Measurements from ENCODE around the gene PTPRC.

Gene PTPRC

GRCh38 chr1:198700396-198700795 lies 61.6 kb downstream of the PTPRC start:
- no peak for DNase-seq (ENCODE audit: low read depth in 2 of 2)

- no peak for DNase-seq (ENCODE audit: low read depth in 2 of 2)
Observed at GRCh38 chr1:198701250-198701649, 62.4 kb downstream of the PTPRC start.

- DNase-seq (ENCODE audit: low read depth in 2 of 2): no peak
Observed at GRCh38 chr1:198701766-198702539, 63.1 kb downstream of the PTPRC start.

GRCh38 chr1:198708761-198709525 lies 70.1 kb downstream of the PTPRC start:
- DNase-seq (ENCODE audit: low read depth in 2 of 2): no peak

- no peak for DNase-seq (ENCODE audit: low read depth in 2 of 2)
Observed at GRCh38 chr1:198711837-198712236, 73.0 kb downstream of the PTPRC start.

- DNase-seq (ENCODE audit: low read depth in 2 of 2): no peak
Observed at GRCh38 chr1:198713081-198713480, 74.2 kb downstream of the PTPRC start.

GRCh38 chr1:198714271-198714670 lies 75.4 kb downstream of the PTPRC start:
- no peak for DNase-seq (ENCODE audit: low read depth in 2 of 2)

GRCh38 chr1:198716051-198716450 lies 77.2 kb downstream of the PTPRC start:
- DNase-seq (ENCODE audit: low read depth in 2 of 2): no peak

GRCh38 chr1:198717510-198717909 lies 78.7 kb downstream of the PTPRC start:
- DNase-seq (ENCODE audit: low read depth in 2 of 2): no peak

- DNase-seq (ENCODE audit: low read depth in 2 of 2): no peak
Observed at GRCh38 chr1:198723127-198723526, 84.3 kb downstream of the PTPRC start.

- no peak for DNase-seq (ENCODE audit: low read depth in 2 of 2)
Observed at GRCh38 chr1:198725090-198725489, 86.2 kb downstream of the PTPRC start.

- no peak for DNase-seq (ENCODE audit: low read depth in 2 of 2)
Observed at GRCh38 chr1:198726455-198726854, 87.6 kb downstream of the PTPRC start.

- no peak for DNase-seq (ENCODE audit: low read depth in 2 of 2)
Observed at GRCh38 chr1:198729195-198729863, 90.5 kb downstream of the PTPRC start.

GRCh38 chr1:198730952-198731351 lies 92.1 kb downstream of the PTPRC start:
- no peak for DNase-seq (ENCODE audit: low read depth in 2 of 2)

GRCh38 chr1:198734323-198735008 lies 95.6 kb downstream of the PTPRC start:
- no peak for DNase-seq (ENCODE audit: low read depth in 2 of 2)

- DNase-seq (ENCODE audit: low read depth in 2 of 2): no peak
Observed at GRCh38 chr1:198741744-198742143, 102.9 kb downstream of the PTPRC start.

- DNase-seq (ENCODE audit: low read depth in 2 of 2): no peak
Observed at GRCh38 chr1:198747127-198747526, 108.3 kb downstream of the PTPRC start.

- no peak for DNase-seq (ENCODE audit: low read depth in 2 of 2)
Observed at GRCh38 chr1:198749279-198749678, 110.4 kb downstream of the PTPRC start.

- no peak for DNase-seq (ENCODE audit: low read depth in 2 of 2)
Observed at GRCh38 chr1:198750081-198750480, 111.2 kb downstream of the PTPRC start.

GRCh38 chr1:198751741-198752140 lies 112.9 kb downstream of the PTPRC start:
- DNase-seq (ENCODE audit: low read depth in 2 of 2): no peak

GRCh38 chr1:198754670-198755069 lies 115.8 kb downstream of the PTPRC start:
- no peak for DNase-seq (ENCODE audit: low read depth in 2 of 2)

GRCh38 chr1:198755715-198756114 lies 116.9 kb downstream of the PTPRC start:
- no peak for DNase-seq (ENCODE audit: low read depth in 2 of 2)

All from stimulated activated CD4-positive, alpha-beta T cell treated with anti-CD3 and anti-CD28 coated beads, Interleukin-12 subunit alpha, Interleukin-12 subunit beta, amount 100 ng/mL, for 24 hours (primary cell).